DND-41 (cell line): ENCODE results near the gene SEC14L2.

Experiments
- EZH2 ChIP-seq: IDR thresholded peaks from 3 replicates; pipeline ENCODE4 v1.6.1; 2012; ENCODE audit warnings: borderline replicate concordance, low read depth, mild to moderate bottlenecking, moderate library complexity, low read length, inconsistent platforms; ENCODE audit not compliant: severe bottlenecking
- TF ChIP-seq, protein P1 (sequence below): IDR thresholded peaks from 2 replicates; pipeline ENCODE4 v1.5.1; 2012; ENCODE audit warnings: borderline replicate concordance, low read length, moderate library complexity, mild to moderate bottlenecking; ENCODE audit not compliant: poor library complexity, severe bottlenecking; ENCODE audit errors: extremely low read depth

DNA sequence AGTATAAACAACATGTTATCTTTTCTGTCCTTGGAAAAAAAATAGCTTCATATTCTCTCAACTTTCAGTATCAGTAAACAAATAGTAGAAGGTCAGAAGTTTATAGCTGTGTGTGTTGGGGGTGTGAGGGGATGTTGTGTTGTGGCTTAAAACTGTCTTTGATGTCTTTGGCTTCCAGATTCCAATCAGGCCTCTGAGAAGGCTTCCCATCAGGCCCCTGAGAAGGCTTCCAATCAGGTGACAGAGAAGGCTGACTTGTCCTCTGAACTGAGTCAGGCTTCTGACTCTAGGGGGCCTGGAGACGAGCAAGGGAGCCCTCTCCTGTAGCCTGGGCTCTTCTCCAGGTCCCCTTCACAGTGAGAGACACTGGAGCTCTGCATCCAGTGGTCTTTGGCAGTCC is 38.0 kb downstream of the SEC14L2 start:
- TF ChIP-seq EZH2 = no peak
- TF ChIP-seq, protein P1, sequence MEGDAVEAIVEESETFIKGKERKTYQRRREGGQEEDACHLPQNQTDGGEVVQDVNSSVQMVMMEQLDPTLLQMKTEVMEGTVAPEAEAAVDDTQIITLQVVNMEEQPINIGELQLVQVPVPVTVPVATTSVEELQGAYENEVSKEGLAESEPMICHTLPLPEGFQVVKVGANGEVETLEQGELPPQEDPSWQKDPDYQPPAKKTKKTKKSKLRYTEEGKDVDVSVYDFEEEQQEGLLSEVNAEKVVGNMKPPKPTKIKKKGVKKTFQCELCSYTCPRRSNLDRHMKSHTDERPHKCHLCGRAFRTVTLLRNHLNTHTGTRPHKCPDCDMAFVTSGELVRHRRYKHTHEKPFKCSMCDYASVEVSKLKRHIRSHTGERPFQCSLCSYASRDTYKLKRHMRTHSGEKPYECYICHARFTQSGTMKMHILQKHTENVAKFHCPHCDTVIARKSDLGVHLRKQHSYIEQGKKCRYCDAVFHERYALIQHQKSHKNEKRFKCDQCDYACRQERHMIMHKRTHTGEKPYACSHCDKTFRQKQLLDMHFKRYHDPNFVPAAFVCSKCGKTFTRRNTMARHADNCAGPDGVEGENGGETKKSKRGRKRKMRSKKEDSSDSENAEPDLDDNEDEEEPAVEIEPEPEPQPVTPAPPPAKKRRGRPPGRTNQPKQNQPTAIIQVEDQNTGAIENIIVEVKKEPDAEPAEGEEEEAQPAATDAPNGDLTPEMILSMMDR = no peak
